Measurements from ENCODE around the gene HOXD9.

The HOXD9 gene

DNA sequence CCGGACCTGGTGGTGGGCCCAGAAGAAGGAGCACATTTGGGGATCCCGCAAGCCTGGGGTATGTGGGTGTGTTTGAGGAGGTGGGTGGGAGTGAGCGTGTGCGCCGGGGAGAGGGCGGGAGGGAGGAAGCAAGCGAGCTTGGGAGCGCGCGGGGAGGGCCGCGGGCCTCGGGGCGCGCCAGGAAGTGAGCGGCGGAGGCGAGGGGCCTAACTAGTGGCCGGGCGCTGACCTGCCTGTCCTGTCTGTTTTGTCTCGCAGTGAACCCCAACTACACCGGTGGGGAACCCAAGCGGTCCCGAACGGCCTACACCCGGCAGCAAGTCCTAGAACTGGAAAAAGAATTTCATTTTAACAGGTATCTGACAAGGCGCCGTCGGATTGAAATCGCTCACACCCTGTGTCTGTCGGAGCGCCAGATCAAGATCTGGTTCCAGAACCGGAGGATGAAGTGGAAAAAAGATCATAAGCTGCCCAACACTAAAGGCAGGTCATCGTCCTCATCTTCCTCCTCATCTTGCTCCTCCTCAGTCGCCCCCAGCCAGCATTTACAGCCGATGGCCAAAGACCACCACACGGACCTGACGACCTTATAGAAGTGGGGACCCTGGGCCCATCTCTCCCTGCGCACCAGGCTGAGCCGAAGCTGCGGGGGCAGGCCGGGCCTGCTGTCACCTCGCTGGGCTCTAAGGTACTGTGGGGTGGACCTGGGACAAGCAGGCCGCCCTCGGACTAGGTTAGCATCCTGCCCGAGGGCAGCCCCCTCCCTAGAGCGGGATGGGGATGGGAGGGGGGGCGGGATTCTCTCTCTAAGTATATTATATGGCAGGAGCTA lies 30.0 kb downstream of the HOXD9 start:
- no peak for DNase-seq (ENCODE audit: low spot score)

DNA sequence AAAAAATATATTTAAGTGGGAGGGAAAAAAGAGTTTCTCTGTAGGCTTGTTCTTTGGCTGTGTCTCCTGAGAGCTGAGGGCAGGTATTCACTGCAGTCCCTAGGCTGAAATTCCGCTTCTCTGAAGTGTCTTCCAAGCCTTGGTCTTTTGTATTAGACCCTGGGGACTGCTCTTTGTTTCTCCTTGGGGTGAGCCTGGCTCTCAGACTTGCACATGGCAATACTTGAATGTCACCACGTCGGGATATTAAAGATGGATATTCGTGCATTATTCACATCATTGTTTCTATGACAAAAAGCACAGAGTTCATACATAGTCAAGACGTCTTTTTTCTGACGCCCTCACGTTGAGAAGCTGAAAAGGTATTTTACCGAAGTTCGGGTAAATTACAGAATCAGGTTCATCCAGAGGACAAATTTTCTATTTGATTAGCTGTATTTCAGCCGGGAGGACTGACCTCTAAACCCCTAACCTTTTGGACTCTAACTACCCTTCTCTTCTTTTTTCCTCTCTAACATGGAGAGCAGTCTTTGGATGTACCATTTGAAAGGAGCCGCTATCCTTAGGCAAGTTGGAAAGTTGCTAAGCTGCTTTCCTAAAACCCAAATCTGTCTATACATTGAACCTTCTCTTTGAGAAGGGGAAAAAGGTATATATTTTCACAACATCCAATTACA lies 32.2 kb downstream of the HOXD9 start:
- no peak for DNase-seq (ENCODE audit: low spot score)

DNA sequence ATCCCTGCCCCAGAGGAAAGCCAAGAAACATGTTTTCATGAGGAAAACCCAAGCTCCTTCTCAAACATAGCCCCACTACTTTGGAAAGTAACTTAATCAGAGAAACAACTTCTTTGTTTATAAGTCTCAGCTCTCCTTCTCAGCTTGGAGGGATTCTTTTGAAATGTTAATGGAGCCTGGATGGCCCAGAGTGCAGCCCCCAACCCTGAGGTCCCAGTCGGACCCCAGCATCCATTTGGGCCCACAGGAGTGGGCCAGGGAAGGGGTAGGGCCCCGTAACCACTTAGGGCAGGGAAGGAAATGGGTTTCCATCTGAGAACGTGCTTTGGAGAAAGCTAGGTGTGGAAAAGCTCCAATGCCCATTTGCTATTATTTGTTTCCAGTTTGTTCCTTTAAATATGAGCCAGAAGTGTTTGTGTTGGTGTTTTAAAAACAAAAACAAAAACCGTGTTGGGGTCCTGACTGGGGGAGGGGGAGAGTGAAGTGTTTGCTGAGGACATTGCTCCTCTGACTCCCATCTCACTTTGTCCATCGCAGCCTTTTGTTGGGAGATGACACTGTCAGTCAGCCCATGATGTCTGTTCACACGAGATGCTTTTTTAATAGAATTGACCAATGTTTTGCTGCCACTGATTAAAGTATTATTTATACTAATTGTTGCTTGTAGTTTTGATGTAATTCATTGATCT lies 33.0 kb downstream of the HOXD9 start:
- DNase-seq (ENCODE audit: low spot score) = no peak

DNA sequence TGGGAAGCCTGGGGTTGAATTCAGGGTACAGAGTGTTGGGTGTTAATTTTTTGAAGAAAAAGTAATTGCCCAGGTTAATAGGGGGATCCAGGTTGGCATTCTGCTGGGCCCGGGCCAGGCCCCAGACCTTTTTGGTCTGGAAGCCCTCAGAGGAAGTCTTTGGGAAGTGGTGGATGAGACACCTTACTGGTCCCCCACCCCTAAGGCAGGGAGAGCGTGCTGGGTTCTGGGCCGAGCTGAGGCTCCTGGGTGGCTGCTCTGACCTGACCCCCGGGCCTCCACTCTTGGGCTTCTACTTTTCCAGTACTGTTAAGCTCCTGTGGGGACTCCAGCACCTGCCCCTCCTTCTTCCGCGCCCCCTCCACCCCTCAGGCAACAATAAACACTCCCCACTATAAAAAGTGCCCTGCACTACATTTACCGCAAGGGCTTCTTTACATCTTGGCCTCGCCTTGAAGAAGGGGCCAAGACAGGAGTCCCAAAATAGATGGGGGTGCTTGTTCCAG lies 33.8 kb downstream of the HOXD9 start:
- no peak for DNase-seq (ENCODE audit: low spot score)

DNA sequence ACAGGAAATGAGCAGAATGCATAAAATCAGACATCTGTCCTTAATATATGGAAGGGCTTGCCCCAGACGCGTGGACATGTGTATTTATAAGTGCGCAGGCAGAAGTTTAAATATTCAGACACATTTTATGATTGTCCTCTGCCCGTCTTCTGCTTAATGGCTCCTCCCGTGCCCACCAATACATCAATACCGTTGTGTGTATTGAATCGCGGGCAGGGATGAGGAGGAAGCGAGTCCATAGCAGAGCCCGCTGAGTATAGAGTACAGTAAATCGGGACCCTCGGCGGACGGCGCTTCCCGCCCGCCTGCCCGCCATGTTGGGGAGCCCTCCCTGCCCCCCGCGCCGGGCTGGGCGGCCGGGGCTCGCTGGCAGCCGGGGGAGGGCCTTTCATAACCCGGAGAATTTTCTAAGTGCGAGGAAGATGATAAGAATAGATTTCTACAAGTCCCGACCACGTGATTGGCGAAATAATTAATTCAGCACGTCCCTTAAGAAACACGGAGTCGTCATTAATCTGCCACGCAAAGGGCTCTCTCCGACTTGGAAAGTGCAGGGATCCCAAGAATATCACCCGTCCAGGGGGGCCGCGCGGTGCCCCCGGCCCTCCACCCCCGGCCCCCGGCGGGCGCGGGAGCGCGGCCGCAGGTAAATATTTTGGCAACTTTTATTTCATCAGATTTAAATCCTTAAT lies 34.4 kb downstream of the HOXD9 start, which contains the start of gene HOXD3:
Gene HOXD3, plus strand, starts transcription at position 501 of the 692 bp plus-strand sequence. CDS start 11,808 bp downstream, outside the sequence.
- DNase-seq (ENCODE audit: low spot score) = no peak

DNA sequence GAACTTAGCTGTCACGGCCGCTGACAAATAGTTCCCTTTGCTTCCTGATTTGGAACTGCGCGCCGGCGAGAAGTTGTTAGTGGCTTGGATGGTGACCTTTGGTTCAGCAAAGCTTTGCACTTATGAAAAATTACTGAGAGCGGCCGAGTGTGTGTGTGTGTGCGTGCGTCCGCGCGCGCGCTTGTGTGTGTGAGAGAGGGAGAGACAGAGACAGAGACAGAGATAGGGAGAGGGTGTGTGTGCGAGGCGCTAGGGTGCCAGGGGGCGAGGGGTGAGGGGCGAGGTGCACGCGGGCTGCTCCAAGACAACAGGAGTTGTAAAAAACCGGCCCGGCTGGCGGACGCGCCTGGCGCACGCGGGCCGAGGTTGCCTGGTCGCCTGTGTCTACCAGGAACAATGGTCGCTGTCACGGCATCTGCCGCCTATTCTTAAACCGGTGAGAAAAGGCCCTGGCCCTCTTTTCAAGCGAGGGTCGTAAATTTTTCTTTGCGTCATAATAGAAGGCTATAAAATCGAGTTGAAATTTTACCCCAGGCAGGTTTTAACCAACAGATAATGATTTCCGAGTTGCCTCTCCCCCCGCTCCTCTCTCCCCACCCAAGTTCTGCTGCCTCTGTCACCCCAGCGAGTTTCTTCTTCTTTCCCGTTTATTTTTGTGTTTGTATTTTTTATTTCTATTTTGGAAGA lies 35.1 kb downstream of the HOXD9 start:
- no peak for DNase-seq (ENCODE audit: low spot score)

DNA sequence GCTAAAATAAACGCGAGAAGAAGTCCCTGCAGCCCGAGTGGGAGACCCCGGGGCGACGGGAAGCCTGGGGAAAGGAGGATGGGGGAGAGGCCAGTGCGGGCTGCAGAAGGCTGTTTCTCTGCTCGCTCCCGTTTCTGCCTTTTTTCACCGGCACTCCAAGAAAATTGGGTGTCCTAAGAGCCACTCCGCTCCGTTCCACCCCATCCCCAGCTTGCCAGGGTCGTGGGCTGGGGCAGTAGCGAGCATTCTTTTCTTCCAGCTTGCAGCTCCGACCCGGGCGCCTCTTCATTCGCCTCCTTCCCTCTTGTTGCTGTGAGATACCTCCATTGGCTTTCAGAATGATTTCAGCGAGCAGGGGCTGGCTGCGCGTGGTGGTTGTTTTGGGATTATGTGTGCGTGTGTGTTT lies 35.7 kb downstream of the HOXD9 start:
- no peak for DNase-seq (ENCODE audit: low spot score)

DNA sequence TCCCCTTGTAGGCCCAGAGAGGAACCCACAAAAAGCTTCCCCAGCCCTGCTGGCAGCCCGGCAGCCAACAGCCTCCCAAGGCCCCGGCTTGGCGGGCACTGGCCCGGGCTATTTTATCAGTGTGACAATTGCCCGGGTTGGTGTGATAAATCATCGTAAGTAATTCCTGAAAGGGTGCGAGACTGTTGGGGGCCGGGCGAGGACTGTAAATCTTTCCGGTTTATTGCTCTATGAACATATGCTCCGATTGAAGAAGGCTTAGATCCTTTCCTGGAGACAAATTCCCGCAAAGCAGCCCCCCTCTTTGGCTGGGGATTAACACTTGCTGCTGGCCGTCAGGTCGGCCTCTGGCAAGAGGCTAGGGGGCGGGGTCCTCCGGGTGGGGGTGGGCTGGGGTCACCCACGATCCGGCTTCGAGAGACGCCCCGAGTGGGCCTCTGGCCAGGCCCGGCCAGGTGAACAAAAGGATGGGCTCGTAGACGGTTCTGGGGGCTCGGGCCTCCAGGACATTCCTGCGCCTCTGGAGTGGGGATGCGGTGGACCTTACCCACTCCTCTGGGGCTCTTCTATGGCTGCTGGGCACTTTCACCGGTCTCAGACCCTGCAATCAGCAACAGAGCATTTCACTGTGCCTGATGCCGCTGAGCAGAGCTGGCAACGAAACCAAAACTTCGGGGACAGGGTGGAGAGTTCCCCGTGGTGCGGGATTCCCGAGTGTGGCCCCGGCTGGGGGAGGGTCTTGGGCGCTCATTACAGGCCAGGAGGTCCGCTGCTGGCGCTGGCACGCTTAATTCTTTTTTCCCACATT lies 36.5 kb downstream of the HOXD9 start:
- DNase-seq (ENCODE audit: low spot score) = no peak

DNA sequence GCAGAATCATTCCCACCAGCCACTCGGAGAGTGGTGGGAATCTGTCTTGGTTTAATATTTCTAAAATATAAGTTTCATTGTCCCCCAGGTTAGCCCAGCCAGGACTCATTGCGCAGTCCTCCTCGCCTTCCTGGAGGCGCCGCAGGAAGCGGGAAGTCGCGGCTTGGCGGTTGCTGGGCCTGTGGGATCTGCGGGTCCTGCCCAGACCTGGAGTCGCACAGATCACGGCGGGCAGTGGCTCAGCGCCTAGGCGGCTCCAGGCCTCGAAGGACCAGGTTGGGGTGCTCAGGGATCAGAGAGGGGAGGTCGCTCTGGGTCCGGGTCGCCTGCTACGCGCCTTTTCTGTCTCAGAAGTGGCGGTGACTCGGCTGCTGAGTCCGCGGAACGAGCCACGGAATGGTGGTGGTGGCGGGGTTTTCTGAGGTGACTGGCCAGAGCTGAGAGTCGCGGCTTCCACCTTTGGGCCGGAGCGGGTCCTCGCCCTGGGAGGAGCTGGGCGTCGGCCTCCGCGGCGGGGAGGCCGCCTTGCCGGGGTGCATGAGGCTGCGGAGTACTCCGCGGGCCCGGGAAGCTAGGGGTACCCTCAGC lies 37.2 kb downstream of the HOXD9 start:
- DNase-seq (ENCODE audit: low spot score) = no peak

DNA sequence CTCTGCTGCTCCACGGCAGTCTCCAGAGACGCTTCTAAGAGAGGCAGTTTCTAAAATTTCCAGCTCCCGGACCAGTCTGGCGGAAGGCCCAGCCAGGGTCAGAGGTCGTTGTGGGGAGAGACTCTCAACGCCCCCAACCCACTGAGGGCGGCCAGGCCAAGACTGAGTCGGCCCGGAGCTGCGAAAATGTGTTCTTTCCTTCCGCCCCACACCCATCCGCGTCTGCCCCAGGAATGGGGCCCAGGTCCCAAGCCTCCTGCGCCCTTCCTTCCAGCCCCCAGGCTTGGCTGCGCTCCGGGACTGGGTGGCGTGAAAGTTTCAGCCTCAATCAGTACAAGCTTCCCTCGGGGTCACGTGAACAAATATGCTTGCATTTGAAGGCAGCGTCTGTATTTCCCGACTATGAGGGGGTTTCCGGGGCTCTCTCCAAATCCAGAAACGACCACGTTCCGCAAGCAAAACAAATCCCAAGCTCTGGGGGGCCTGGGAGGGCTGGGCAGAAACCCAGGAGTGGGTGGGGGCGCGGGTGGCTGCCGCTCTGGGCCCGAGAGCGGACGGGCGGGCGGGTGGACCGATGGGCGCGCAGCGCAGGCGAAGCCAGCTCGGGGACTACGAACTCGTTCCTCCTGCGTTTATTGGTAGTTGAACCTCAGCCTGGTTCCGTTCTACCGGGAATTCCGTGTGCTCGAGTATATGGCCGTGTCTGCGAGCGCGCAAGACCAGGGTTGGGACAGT lies 37.9 kb downstream of the HOXD9 start:
- no peak for DNase-seq (ENCODE audit: low spot score)

DNA sequence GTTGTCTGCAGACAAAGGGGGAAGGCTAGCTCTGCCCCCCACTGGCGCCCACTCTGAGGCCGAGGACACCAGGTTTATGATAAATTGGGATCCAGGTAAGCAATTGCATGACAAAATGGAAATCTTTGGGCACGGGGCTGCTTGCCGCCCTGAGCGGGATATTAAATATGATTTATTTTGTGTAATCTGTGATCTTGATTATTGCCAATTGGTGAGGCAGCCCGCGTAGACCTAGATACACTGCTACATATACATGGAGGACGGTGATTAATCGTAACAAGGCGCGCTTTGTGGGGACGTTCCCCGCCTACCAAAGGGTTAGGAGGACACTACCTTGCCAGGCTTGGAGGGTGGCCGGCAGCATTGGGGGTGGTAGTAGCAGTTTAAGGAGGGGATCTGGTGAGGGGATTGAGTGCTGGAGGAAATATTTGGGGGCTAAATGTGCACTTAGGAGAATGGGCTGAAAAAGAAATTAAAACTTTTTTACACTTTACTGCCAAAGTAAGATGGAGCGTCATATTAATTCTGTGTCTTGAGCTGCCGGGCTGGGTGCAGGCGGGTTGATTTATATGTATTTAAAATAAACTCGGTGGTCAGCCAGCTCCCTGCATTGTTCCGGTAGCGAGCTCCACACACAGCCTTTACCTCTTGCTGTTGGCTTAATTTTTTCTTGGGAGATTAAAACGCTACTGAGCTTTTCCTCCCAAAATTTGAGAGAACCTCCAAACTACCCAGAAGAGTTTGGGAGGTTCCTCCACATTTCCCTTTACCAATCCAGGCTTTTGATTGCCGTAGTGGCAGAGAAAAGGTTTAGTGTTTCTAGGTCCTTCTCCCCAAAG lies 38.7 kb downstream of the HOXD9 start:
- no peak for DNase-seq (ENCODE audit: low spot score)

DNA sequence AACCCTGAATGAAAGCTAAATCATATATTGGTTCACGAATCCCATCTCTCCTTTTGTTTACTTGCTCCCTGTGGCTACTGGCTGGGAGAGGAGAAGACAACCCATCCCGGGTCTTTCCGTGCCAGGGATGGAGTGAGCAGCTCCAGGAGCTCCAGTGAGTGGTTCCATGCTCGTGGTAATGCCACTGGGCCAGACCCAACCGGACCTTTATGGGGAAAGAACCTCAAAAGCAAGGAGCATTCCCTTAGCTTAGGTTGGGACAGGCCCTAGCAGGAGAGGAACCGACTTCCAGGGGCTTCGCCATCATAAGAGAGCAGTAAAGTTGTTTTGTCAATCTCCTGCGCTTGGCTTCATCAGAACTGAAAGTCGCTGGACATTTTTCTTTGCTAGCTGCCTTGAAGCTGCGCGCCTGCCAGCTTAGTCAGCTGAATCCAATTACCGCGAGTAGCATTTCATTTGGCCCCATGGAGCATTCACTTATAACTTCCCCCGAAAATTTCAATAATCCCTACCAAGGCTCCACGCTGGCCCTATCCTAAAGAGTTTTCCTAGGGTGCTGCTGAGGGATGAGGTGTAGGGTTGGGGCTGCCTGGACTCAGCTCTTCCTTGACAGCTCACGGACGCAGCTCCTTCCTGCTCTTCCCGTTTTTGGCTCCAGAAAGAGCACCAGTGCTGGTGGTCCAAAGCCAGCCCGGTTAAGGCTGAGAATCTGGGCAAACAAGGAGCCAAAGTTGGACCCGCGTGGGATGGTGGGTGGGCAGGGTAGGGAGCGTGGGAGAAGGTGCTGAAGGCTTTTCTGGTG lies 39.5 kb downstream of the HOXD9 start:
- DNase-seq (ENCODE audit: low spot score) = no peak

DNA sequence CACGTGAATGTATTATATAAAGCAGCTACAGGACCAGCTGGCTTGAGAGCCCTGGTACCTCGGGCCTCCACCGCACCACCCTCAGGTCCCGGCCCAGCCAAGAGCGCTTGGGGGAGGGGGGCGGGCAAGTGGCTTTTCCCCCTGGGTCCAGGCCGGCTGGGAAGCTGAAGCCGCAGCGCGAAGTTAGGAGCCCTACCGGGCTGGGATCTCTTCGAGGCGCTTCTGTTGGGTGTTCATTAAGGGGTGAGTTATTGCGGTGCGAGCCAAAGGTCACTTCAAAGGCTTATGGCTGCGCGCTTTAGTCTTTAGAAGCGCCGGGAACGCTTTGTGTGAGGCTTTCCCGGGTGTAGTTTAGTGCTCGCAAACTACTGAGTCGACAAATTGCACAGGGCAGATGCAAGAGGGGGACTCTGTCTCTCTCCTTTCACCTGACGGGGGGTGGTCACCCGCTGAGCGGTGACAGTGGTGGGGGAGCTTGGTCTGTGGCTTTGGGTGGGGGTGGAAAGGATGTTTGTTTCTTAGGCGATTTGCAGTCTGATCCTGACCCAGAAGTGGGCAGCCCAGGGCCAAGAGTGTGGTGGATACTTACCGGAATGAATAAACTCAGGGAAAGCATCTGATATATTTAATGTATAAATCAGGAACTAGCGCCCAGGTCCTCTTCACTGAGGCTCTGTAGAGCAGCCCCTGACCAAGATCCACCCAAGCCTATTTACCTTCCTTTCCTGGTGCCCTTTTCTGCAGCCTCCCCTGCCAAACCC lies 40.6 kb downstream of the HOXD9 start:
- DNase-seq (ENCODE audit: low spot score) = no peak

DNA sequence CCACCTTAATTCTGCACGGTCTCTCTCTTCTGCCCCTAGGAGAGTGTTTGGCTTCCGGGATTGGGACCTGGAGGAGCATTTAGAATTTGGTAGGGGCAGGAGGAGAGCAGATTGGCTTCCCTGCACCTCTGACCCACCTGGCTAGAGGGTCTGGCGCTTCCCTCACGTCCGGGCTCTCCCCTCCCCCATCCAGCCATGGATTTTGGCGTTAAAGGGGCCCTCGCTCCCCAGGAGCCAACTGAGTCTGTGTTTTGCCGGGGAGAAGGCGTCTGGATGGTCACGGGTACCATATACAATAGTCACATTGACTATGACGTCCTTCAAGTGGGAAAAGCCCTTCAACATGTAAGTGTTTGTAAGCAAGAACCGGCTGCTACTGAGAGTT lies 41.1 kb downstream of the HOXD9 start:
- DNase-seq (ENCODE audit: low spot score) = no peak

DNA sequence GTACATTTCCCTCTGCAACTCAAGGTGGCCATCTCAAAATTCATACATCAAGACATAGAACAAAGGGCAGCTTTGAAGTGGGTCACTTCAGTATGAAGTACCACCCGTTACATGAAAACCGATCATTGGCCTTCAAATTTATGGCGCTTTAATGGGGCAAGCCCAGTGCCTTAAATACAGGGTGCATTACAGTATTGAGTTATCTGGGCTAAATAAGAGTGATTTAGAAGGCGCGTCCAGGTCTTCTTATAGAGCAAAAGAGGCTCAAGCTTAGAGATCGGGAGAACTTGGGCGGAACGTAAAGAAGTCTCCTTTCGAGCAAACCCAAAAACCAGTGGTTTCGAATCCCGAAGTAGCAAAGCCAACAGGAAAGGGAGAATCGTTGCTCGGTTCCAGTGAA lies 41.7 kb downstream of the HOXD9 start:
- DNase-seq (ENCODE audit: low spot score) = no peak

DNA sequence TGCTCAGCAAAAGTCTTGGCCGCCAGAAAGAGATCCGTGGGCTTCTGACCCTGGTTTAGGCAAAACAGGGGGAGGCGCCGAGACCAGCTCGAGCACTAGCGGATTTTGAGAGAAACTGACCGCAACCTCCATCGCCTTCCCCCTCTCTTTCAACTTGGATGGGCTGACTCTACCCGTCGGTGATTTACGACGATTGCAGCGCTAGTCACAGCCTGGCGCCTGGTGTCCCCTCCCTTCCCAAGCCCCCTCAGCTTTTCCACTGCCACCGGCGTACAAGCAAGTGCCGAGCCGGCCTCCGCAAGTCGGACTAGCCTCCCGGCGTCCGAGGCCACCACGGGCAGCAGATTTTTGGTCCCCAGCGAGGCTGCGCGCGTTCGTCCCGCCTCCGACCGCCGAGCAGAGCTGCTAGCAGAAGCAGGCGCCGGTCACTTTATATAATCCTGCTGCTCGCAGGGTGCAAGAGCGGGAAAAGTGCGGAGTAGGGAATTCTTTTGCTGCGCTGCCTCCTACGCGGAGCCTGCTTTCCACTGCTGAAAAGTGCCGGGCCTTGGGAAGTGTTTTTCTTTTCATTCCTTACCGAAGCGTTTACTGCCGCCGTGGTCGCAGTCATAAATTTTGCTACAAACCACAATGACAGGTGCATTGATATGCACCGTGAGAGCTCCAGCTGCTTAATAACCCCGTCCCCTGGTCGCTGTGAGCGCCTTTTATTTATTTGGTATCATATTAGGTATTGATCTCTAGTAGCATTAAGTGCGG lies 42.3 kb downstream of the HOXD9 start:
- DNase-seq (ENCODE audit: low spot score) = no peak

Measured in activated CD4-positive, alpha-beta T cell treated with anti-CD3 and anti-CD28 coated beads, Interleukin-2, Interleukin-4, amounts not matched to agents 100 ng/mL and 50 ng/mL, durations not matched to agents 16 hours and 8 hours (primary cell).